HepG2 (cell line): ENCODE data around the gene MICAL3. TPM values are rescaled to one million over a fixed set of nuclear protein-coding genes. Genes with fewer than 3 reads are reported as not detected.

Experiments used
- ATAC-seq: fragments of 200-7000 bp; cut with Tn5 transposase; 3 replicates; pipeline ENCODE4 v1.9.1; 2020; ENCODE audit warnings: mild to moderate bottlenecking, moderate library complexity
- BruUV-seq: library from RNA; stranded (reverse); fragments of 400-500 nt; replicated peaks from 2 replicates; lab custom pipeline; 2021; lab: Mats Ljungman, UMichigan
- CTCF ChIA-PET: fragments of 300-600 bp; formaldehyde crosslinking; extraction: SDS; loops from one replicate; lab custom pipeline; 2021; ENCODE audit warnings: low total read pairs, inconsistent platforms, low intra/inter-chr PET ratio; lab: Yijun Ruan, JAX
- POLR2A ChIA-PET: fragments of 350-600 bp; sonication (Branson Sonifier 250); formaldehyde crosslinking; loops from one replicate; lab custom pipeline; 2020; ENCODE audit warnings: antibody characterized with exemption, inconsistent platforms; lab: Yijun Ruan, JAX
- DNase-seq: peaks from one replicate; pipeline ENCODE4 v3.0.0-alpha.2; 2015; ENCODE audit warnings: low spot score
- FAIRE-seq: peaks from 3 replicates; lab custom pipeline; 2011; peaks lifted over from hg19 to GRCh38; lab: Jason Lieb, UNC
- H2AFZ ChIP-seq: one replicate; pipeline ENCODE4 v1.6.1; 2011; ENCODE audit warnings: low read length, inconsistent platforms
- H3K27ac ChIP-seq: fragments of 300-600 bp; 3 replicates; pipeline ENCODE4 v1.8.0; 2011; ENCODE audit warnings: mixed run types, mild to moderate bottlenecking, mixed read lengths, low read length, inconsistent platforms; ENCODE audit not compliant: insufficient read depth; ENCODE audit errors: extremely low read length
- H3K27me3 ChIP-seq, 2 experiments: fragments of 200-600 bp in 1 of 2; 2 replicates in 1 of 2; 3 replicates in 1 of 2; pipeline versions ENCODE4 v1.6.0 to v1.8.0; 2011; ENCODE audit warnings: low read length in 2 of 2, mild to moderate bottlenecking in 2 of 2, moderate library complexity in 2 of 2, inconsistent platforms in 1 of 2; ENCODE audit not compliant: insufficient read depth in 2 of 2, control insufficient read depth in 1 of 2
- H3K36me3 ChIP-seq, 2 experiments: fragments of 200-600 bp in 1 of 2; replicated peaks in 1 of 2; 2 replicates in 1 of 2; 3 replicates in 1 of 2; pipeline versions ENCODE4 v1.5.1 to v1.8.0; 2011; ENCODE audit warnings: low read length in 2 of 2, inconsistent platforms in 1 of 2; ENCODE audit not compliant: insufficient read depth in 2 of 2, control insufficient read depth in 1 of 2
- H3K4me1 ChIP-seq: 2 replicates; pipeline ENCODE4 v1.5.1; 2012; ENCODE audit warnings: low read length, inconsistent platforms; ENCODE audit not compliant: insufficient read depth
- H3K4me2 ChIP-seq: 2 replicates; pipeline ENCODE4 v1.6.0; 2011; ENCODE audit warnings: low read depth, low read length, inconsistent platforms
- H3K4me3 ChIP-seq, 3 experiments: fragments of 200-600 bp in 1 of 3; sonication (generic), shearing (Covaris generic) in 1 of 3; replicated peaks in 1 of 3; 2 replicates each; pipeline ENCODE4 v1.5.1; 2011 to 2016; ENCODE audit warnings: low read length in 3 of 3, inconsistent platforms in 2 of 3, low read depth in 2 of 3, mild to moderate bottlenecking in 2 of 3, control low read depth in 1 of 3, mixed read lengths in 1 of 3; ENCODE audit not compliant: insufficient read depth in 1 of 3
- H3K79me2 ChIP-seq: one replicate; pipeline ENCODE4 v1.6.1; 2011; ENCODE audit warnings: low read length, inconsistent platforms; ENCODE audit not compliant: insufficient read depth
- H3K9ac ChIP-seq: 2 replicates; pipeline ENCODE4 v1.6.0; 2011; ENCODE audit warnings: mild to moderate bottlenecking, low read depth, low read length, inconsistent platforms; ENCODE audit not compliant: insufficient read depth
- H3K9me3 ChIP-seq: 2 replicates; pipeline ENCODE4 v1.5.1; 2012; ENCODE audit warnings: mild to moderate bottlenecking, low read length
- H4K20me1 ChIP-seq: 2 replicates; pipeline ENCODE4 v1.6.0; 2011; ENCODE audit warnings: inconsistent platforms, mild to moderate bottlenecking, low read length, moderate library complexity; ENCODE audit not compliant: insufficient read depth
- ATRX ChIP-seq: sonication (generic); formaldehyde crosslinking; IDR thresholded peaks from 2 replicates; pipeline ENCODE4 v1.4.0; 2020; ENCODE audit warnings: missing genetic modification reagents, borderline replicate concordance
- CCAR2 ChIP-seq: fragments of 200-400 bp; formaldehyde crosslinking; optimal IDR thresholded peaks from 2 replicates; pipeline ENCODE3; 2018; ENCODE audit warnings: low read depth, mild to moderate bottlenecking, low read length, moderate library complexity
- EEA1 ChIP-seq: sonication (generic); formaldehyde crosslinking; IDR thresholded peaks from 2 replicates; pipeline ENCODE4 v1.5.1; 2020; ENCODE audit warnings: mild to moderate bottlenecking, missing genetic modification reagents, borderline replicate concordance
- RCOR2 ChIP-seq: IDR thresholded peaks from 2 replicates; pipeline ENCODE4 v1.6.1; 2016; ENCODE audit warnings: missing biosample characterization, missing genetic modification reagents
- TMF1 ChIP-seq: sonication (generic); formaldehyde crosslinking; IDR thresholded peaks from 2 replicates; pipeline ENCODE4 v1.8.1; 2022; ENCODE audit warnings: low read depth, missing genetic modification reagents
- ZKSCAN5 ChIP-seq: sonication (generic); formaldehyde crosslinking; IDR thresholded peaks from 2 replicates; pipeline ENCODE4 v1.5.1; 2020; ENCODE audit warnings: mild to moderate bottlenecking, missing genetic modification reagents
- ZNF136 ChIP-seq: sonication (generic); formaldehyde crosslinking; IDR thresholded peaks from 2 replicates; pipeline ENCODE4 v1.8.1; 2022; ENCODE audit warnings: low read depth, mild to moderate bottlenecking, moderate library complexity, missing genetic modification reagents
- ZNF678 ChIP-seq: sonication (generic); formaldehyde crosslinking; IDR thresholded peaks from 2 replicates; pipeline ENCODE4 v1.4.0; 2020; ENCODE audit warnings: mild to moderate bottlenecking, missing genetic modification reagents
- WGBS: methylation state at CpG from one replicate; pipeline ENCODE4 v1.1.6; 2017; ENCODE audit warnings: low lambda C conversion rate; 5-methylcytosine and 5-hydroxymethylcytosine counted together
- in situ Hi-C: cut with HindIII; loops from 2 replicates; pipeline ENCODE4 v1.10.0; 2017; ENCODE audit warnings: low pct_unique_long_range_greater_than_20kb; ENCODE audit not compliant: extremely low pct_ligation_motif_present
- intact Hi-C: fragments of 100-400 bp; cut with micrococcal nuclease; formaldehyde crosslinking; loops from one replicate; pipeline ENCODE4 v1.10.0; 2022; ENCODE audit not compliant: unreplicated experiment
- polyA plus RNA-seq, 8 experiments: library from polyadenylated mRNA; depleted of rRNA in 3 of 8; stranded (reverse) in 7 of 8; unstranded in 1 of 8; fragments of >200 nt; fragmentation: Illumina TruSeq in 4 of 8; extraction: Trizol in 4 of 8; gene quantifications; 2 replicates each; pipeline versions ENCODE4 v1.2.1 to v1.2.3, GENCODE V29; 2011 to 2016; ENCODE audit warnings: low read depth in 4 of 8, missing spikeins in 1 of 8, mixed read lengths in 1 of 8; ENCODE audit not compliant: insufficient read depth in 1 of 8
- total RNA-seq, 5 experiments: library from RNA; depleted of rRNA; stranded (reverse); fragments of >200 nt; fragmentation: Illumina TruSeq; extraction: Trizol; gene quantifications; 2 replicates each; pipeline ENCODE4 v1.2.3, GENCODE V29; 2016; ENCODE audit warnings: low read depth in 1 of 5

The MICAL3 gene
- total and polyA plus RNA-seq, 2 of the 13 experiments (the other 11 are each of a cell fraction or from before 2014, with no cell fraction given), result 5.3 to 12.5 TPM

DNA sequence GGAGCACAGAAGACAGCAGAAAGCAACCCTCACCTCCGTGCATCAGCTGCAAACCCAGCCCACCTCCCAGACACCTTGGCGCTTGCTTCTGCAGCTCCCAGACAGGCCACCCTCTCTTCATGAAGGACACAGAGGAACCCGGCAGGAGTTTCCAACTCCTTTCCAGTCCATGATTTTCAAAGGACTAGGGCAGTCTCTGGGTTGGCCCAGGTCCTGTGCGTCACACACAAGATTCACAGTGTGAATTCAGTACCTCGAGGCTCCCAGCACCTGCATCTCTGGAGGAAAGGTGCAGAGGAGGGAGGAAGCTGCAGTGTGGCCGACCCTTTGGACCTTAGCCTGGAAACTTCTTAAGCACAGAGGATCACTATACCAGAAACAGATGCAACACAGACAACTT is 189.1 kb downstream of the MICAL3 start (continued):
- TF ChIP-seq ZNF678 (no peak), ZNF136 (CRISPR knock-in tag) (no peak), ATRX (CRISPR knock-in tag) (no peak), ZKSCAN5 (CRISPR knock-in tag) (no peak)

DNA sequence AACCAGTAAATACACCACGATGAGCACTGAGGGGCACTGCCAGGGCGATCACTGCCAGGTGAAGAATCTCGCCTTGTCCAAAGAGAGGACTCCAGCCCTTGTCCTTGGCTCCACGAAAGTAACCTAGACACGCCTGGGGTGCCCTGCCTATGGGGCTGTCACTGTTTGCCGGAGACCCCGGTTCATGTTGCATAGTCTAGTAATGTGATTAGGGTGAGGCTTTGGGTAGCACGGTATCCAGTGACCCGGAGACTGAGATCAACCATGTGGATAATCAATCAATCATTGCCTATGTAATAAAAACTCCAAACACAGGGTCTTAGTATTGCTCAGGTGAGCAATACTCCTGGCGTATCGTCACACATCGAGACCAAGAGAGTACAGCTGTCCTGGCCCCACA is 190.9 kb downstream of the MICAL3 start:
- H3K36me3 ChIP-seq, result peaks cover 6 to 33% of the 10 kb centered on the region in 2 experiments; a peak in 3 of 5 replicates
- H3K79me2 ChIP-seq, result no peaks in the 10 kb centered on the region
- no peak overlapping the region for H3K4me2 ChIP-seq
- no peak overlapping the region for H3K27ac ChIP-seq
- no peaks in the 10 kb centered on the region for H3K4me1 ChIP-seq
- no peaks in the 10 kb centered on the region for H3K27me3 ChIP-seq
- over 99% methylated on average over 12 of the region's 12 CpGs for WGBS
- H2AFZ ChIP-seq, result no peak overlapping the region
- no peak overlapping the region for H3K9ac ChIP-seq
- in situ Hi-C loops, result loop anchor here (5.0 to 10.0 kb wide), 3 partner anchors 161 to 244 kb away; partner anchors contain the start of genes MICAL3 and PEX26
- ChIA-PET CTCF (no interaction called here), POLR2A (no interaction called here)
- BruUV-seq, result no TSS peak
- FAIRE-seq (no peak), ATAC-seq (no peak), DNase-seq (no peak)
- intact Hi-C loops, result loop anchor here (5.0 kb wide), 1 partner anchor 59 kb away; no protein-coding TSS in a partner anchor
- no peaks in the 10 kb centered on the region for H4K20me1 ChIP-seq
- H3K9me3 ChIP-seq, result no peaks in the 10 kb centered on the region
- no peak overlapping the region for H3K4me3 ChIP-seq
- TF ChIP-seq EEA1 (CRISPR knock-in tag) (no peak), TMF1 (CRISPR knock-in tag) (no peak), RCOR2 (CRISPR knock-in tag) (no peak), CCAR2 (no peak)
